HepG2 (cell line): ENCODE data around the gene GYPC. TPM values are rescaled to one million over a fixed set of nuclear protein-coding genes. Genes with fewer than 3 reads are reported as not detected.

ENCODE experiments used
- ATAC-seq: fragments of 200-7000 bp; cut with Tn5 transposase; 3 replicates; pipeline ENCODE4 v1.9.1; 2020; ENCODE audit warnings: mild to moderate bottlenecking, moderate library complexity
- BruUV-seq: library from RNA; stranded (reverse); fragments of 400-500 nt; replicated peaks from 2 replicates; lab custom pipeline; 2021; lab: Mats Ljungman, UMichigan
- CTCF ChIA-PET: fragments of 300-600 bp; formaldehyde crosslinking; extraction: SDS; loops from one replicate; lab custom pipeline; 2021; ENCODE audit warnings: low total read pairs, inconsistent platforms, low intra/inter-chr PET ratio; lab: Yijun Ruan, JAX
- POLR2A ChIA-PET: fragments of 350-600 bp; sonication (Branson Sonifier 250); formaldehyde crosslinking; loops from one replicate; lab custom pipeline; 2020; ENCODE audit warnings: antibody characterized with exemption, inconsistent platforms; lab: Yijun Ruan, JAX
- DNase-seq: peaks from one replicate; pipeline ENCODE4 v3.0.0-alpha.2; 2015; ENCODE audit warnings: low spot score
- FAIRE-seq: peaks from 3 replicates; lab custom pipeline; 2011; peaks lifted over from hg19 to GRCh38; lab: Jason Lieb, UNC
- H2AFZ ChIP-seq: one replicate; pipeline ENCODE4 v1.6.1; 2011; ENCODE audit warnings: low read length, inconsistent platforms
- H3K27ac ChIP-seq: fragments of 300-600 bp; 3 replicates; pipeline ENCODE4 v1.8.0; 2011; ENCODE audit warnings: mixed run types, mild to moderate bottlenecking, mixed read lengths, low read length, inconsistent platforms; ENCODE audit not compliant: insufficient read depth; ENCODE audit errors: extremely low read length
- H3K27me3 ChIP-seq, 2 experiments: fragments of 200-600 bp in 1 of 2; 2 replicates in 1 of 2; 3 replicates in 1 of 2; pipeline versions ENCODE4 v1.6.0 to v1.8.0; 2011; ENCODE audit warnings: low read length in 2 of 2, mild to moderate bottlenecking in 2 of 2, moderate library complexity in 2 of 2, inconsistent platforms in 1 of 2; ENCODE audit not compliant: insufficient read depth in 2 of 2, control insufficient read depth in 1 of 2
- H3K36me3 ChIP-seq, 2 experiments: fragments of 200-600 bp in 1 of 2; replicated peaks in 1 of 2; 2 replicates in 1 of 2; 3 replicates in 1 of 2; pipeline versions ENCODE4 v1.5.1 to v1.8.0; 2011; ENCODE audit warnings: low read length in 2 of 2, inconsistent platforms in 1 of 2; ENCODE audit not compliant: insufficient read depth in 2 of 2, control insufficient read depth in 1 of 2
- H3K4me1 ChIP-seq: 2 replicates; pipeline ENCODE4 v1.5.1; 2012; ENCODE audit warnings: low read length, inconsistent platforms; ENCODE audit not compliant: insufficient read depth
- H3K4me2 ChIP-seq: 2 replicates; pipeline ENCODE4 v1.6.0; 2011; ENCODE audit warnings: low read depth, low read length, inconsistent platforms
- H3K4me3 ChIP-seq, 3 experiments: fragments of 200-600 bp in 1 of 3; sonication (generic), shearing (Covaris generic) in 1 of 3; replicated peaks in 1 of 3; 2 replicates each; pipeline ENCODE4 v1.5.1; 2011 to 2016; ENCODE audit warnings: low read length in 3 of 3, inconsistent platforms in 2 of 3, low read depth in 2 of 3, mild to moderate bottlenecking in 2 of 3, control low read depth in 1 of 3, mixed read lengths in 1 of 3; ENCODE audit not compliant: insufficient read depth in 1 of 3
- H3K79me2 ChIP-seq: one replicate; pipeline ENCODE4 v1.6.1; 2011; ENCODE audit warnings: low read length, inconsistent platforms; ENCODE audit not compliant: insufficient read depth
- H3K9ac ChIP-seq: 2 replicates; pipeline ENCODE4 v1.6.0; 2011; ENCODE audit warnings: mild to moderate bottlenecking, low read depth, low read length, inconsistent platforms; ENCODE audit not compliant: insufficient read depth
- H3K9me3 ChIP-seq: 2 replicates; pipeline ENCODE4 v1.5.1; 2012; ENCODE audit warnings: mild to moderate bottlenecking, low read length
- H4K20me1 ChIP-seq: 2 replicates; pipeline ENCODE4 v1.6.0; 2011; ENCODE audit warnings: inconsistent platforms, mild to moderate bottlenecking, low read length, moderate library complexity; ENCODE audit not compliant: insufficient read depth
- ATM ChIP-seq: fragments of 450-650 bp; IDR thresholded peaks from 2 replicates; pipeline ENCODE4 v1.7.1; 2017; ENCODE audit warnings: mild to moderate bottlenecking, borderline replicate concordance
- MAFK ChIP-seq, 2 experiments: IDR thresholded peaks in 1 of 2; conservative IDR thresholded peaks in 1 of 2; 2 replicates each; pipeline ENCODE4 v1.6.1; 2011; ENCODE audit warnings: improper control_type of control experiment in 2 of 2, low read length in 2 of 2
- SATB2 ChIP-seq: sonication (generic); formaldehyde crosslinking; IDR thresholded peaks from 2 replicates; pipeline ENCODE4 v1.5.0; 2020; ENCODE audit warnings: missing genetic modification reagents
- TBX3 ChIP-seq: fragments of 450-650 bp; IDR thresholded peaks from 2 replicates; pipeline ENCODE4 v1.6.1; 2017; ENCODE audit warnings: antibody characterized with exemption, mild to moderate bottlenecking, inconsistent platforms, borderline replicate concordance
- ZBTB21 ChIP-seq: sonication (generic); formaldehyde crosslinking; IDR thresholded peaks from 2 replicates; pipeline ENCODE4 v1.4.0; 2020; ENCODE audit warnings: missing genetic modification reagents
- WGBS: methylation state at CpG from one replicate; pipeline ENCODE4 v1.1.6; 2017; ENCODE audit warnings: low lambda C conversion rate; 5-methylcytosine and 5-hydroxymethylcytosine counted together
- in situ Hi-C: cut with HindIII; loops from 2 replicates; pipeline ENCODE4 v1.10.0; 2017; ENCODE audit warnings: low pct_unique_long_range_greater_than_20kb; ENCODE audit not compliant: extremely low pct_ligation_motif_present
- intact Hi-C: fragments of 100-400 bp; cut with micrococcal nuclease; formaldehyde crosslinking; loops from one replicate; pipeline ENCODE4 v1.10.0; 2022; ENCODE audit not compliant: unreplicated experiment
- polyA plus RNA-seq, 8 experiments: library from polyadenylated mRNA; depleted of rRNA in 3 of 8; stranded (reverse) in 7 of 8; unstranded in 1 of 8; fragments of >200 nt; fragmentation: Illumina TruSeq in 4 of 8; extraction: Trizol in 4 of 8; gene quantifications; 2 replicates each; pipeline versions ENCODE4 v1.2.1 to v1.2.3, GENCODE V29; 2011 to 2016; ENCODE audit warnings: low read depth in 4 of 8, missing spikeins in 1 of 8, mixed read lengths in 1 of 8; ENCODE audit not compliant: insufficient read depth in 1 of 8
- total RNA-seq, 5 experiments: library from RNA; depleted of rRNA; stranded (reverse); fragments of >200 nt; fragmentation: Illumina TruSeq; extraction: Trizol; gene quantifications; 2 replicates each; pipeline ENCODE4 v1.2.3, GENCODE V29; 2016; ENCODE audit warnings: low read depth in 1 of 5
- TF ChIP-seq, protein P1 (sequence below): sonication (generic); formaldehyde crosslinking; IDR thresholded peaks from 2 replicates; pipeline ENCODE4 v1.8.0; 2022; ENCODE audit warnings: missing genetic modification reagents, mild to moderate bottlenecking, inconsistent platforms, borderline replicate concordance

The GYPC gene
- total and polyA plus RNA-seq, 2 of the 13 experiments (the other 11 are each of a cell fraction or from before 2014, with no cell fraction given): not detected

DNA sequence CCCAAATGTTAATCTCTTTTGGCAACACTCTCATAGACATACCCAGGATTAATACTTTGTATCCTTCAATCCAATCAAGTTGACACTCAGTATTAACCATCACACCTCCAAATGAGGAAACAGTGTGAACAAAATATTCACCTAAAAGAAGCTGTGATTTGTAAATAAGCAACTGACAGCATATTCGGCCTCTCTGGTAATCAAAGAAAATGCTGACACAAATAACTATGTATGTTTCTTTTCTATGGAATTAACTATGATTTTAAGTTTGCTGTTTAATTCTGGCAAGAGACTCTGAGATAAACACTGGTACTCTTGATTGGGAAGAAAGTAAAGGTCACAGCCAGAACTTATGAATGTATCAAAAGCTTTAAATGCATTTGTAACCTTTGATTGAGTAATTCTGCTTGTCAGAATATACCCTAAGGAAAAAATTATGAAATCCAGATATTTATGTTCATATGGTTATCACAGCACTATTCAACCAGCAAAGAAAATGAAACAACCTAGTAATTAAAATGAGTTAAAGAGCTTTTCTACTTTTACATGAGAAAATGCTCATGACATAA lies 3.6 kb upstream of the GYPC start (continued):
- TF ChIP-seq, protein P1, sequence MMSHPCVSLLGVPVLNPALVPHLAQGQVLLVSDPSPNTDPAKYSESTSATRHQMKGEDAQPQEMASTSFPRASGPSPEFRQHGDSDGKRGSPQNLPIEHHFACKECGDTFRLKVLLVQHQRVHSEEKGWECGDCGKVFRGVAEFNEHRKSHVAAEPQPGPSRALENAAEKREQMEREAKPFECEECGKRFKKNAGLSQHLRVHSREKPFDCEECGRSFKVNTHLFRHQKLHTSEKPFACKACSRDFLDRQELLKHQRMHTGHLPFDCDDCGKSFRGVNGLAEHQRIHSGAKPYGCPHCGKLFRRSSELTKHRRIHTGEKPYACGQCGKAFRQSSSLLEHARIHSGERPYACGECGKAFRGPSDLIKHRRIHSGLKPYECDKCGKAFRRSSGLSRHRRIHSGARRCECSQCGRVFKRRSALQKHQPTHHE: no peak
- TF ChIP-seq ATM: no peak
- TF ChIP-seq TBX3: no peak
- peak; percentile 38 to 63 for TF ChIP-seq MAFK (conservative IDR thresholded peaks at IDR 0.05 in 1 of 2, IDR thresholded peaks at IDR 0.05 in 1 of 2; ENCODE audit: low read length in 2 of 2)

DNA sequence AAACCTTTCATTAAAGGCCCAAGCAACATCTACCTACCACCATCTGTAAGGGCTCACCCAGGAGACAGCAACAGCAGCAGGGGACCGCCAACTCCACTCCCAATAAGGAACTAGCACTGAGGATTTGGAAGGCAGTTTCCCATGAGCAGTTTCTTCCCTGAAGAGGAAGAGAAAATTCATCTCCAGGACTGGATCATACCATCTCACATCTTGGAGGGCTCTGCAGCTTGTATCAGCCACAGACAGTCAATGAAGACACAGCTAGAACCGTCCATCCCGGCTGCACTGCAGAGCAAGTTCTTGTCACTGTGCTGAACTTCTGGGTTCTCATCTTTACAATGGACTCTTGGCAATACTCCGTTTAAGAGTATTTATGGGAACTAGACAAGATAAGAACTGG lies 2.8 kb upstream of the GYPC start:
- BruUV-seq: no TSS peak
- FAIRE-seq: no peak
- no peak for ATAC-seq
- H3K36me3 ChIP-seq: no peaks in the 10 kb centered on the region
- 1% methylated on average over 4 of the region's 4 CpGs for WGBS
- no peaks in the 10 kb centered on the region for H3K79me2 ChIP-seq
- H4K20me1 ChIP-seq: no peaks in the 10 kb centered on the region
- H3K4me1 ChIP-seq: no peaks in the 10 kb centered on the region
- TF ChIP-seq ZBTB21: no peak
- no peak for TF ChIP-seq SATB2 (CRISPR knock-in tag)
- H2AFZ ChIP-seq: no peak overlapping the region
- ChIA-PET POLR2A (no interaction called here), CTCF (no interaction called here)
- H3K27ac ChIP-seq: no peak overlapping the region
- no peak overlapping the region for H3K4me2 ChIP-seq
- no peak overlapping the region for H3K4me3 ChIP-seq
- no peaks in the 10 kb centered on the region for H3K9me3 ChIP-seq
- intact Hi-C loops (no loop called here), in situ Hi-C loops (no loop called here)
- H3K9ac ChIP-seq: no peak overlapping the region
- no peak for DNase-seq
- peaks cover 0 to 42% of the 10 kb centered on the region in 2 experiments; a peak in 4 of 5 replicates for H3K27me3 ChIP-seq
